Omental fat pad (tissue), 4 donors: ENCODE data around the gene OSBP2. TPM values are rescaled to one million over a fixed set of nuclear protein-coding genes. Genes with fewer than 3 reads are reported as not detected.
A peak's percentile ranks its signal among the peaks of the same experiment; 100 is the strongest.

Experiments
- ATAC-seq: fragments of 150-250 bp; one replicate; pipeline ENCODE4 v1.9.1; 2016; ENCODE audit warnings: mild to moderate bottlenecking, moderate library complexity; ENCODE audit not compliant: low FRiP score
- DNase-seq: peaks from one replicate; pipeline ENCODE4 v3.0.0-alpha.2; 2019; ENCODE audit warnings: low spot score
- total RNA-seq, 4 donors: library from RNA; depleted of rRNA; stranded (reverse); fragments of >200 nt; gene quantifications; one replicate each; pipeline ENCODE4 v1.1.0, GENCODE V29; 2016
- TF ChIP-seq, protein P1 (sequence below), 3 donors: fragments of 450-650 bp; IDR thresholded peaks; one replicate each; pipeline ENCODE4 v1.5.1; 2016 to 2017; ENCODE audit warnings: antibody characterized with exemption in 3 of 3, mild to moderate bottlenecking in 3 of 3, moderate library complexity in 2 of 3

OSBP2 gene
- total RNA-seq, 4 donors from 2014 or later = 1.3 to 7.4 (median 4.4) TPM

DNA sequence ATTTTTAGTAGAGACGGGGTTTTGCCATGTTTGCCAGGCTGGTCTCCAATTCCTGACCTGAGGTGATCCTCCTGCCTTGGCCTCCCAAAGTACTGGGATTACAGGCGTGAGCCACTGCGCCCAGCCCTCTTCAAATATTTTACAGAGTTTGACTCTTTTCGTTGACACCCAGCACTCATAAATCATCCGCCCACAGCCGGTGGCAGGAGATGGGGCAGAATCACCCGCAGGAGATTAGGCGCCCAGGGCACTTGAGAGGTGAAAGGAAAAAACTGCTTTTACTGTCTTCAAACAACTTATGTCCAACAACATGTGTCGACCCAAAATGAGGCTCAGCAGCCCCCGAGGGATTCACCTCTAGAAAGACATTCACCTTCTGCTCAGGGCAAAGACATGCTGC lies 56.9 kb downstream of the OSBP2 start:
- TF ChIP-seq, protein P1, sequence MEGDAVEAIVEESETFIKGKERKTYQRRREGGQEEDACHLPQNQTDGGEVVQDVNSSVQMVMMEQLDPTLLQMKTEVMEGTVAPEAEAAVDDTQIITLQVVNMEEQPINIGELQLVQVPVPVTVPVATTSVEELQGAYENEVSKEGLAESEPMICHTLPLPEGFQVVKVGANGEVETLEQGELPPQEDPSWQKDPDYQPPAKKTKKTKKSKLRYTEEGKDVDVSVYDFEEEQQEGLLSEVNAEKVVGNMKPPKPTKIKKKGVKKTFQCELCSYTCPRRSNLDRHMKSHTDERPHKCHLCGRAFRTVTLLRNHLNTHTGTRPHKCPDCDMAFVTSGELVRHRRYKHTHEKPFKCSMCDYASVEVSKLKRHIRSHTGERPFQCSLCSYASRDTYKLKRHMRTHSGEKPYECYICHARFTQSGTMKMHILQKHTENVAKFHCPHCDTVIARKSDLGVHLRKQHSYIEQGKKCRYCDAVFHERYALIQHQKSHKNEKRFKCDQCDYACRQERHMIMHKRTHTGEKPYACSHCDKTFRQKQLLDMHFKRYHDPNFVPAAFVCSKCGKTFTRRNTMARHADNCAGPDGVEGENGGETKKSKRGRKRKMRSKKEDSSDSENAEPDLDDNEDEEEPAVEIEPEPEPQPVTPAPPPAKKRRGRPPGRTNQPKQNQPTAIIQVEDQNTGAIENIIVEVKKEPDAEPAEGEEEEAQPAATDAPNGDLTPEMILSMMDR (IDR thresholded peaks at IDR 0.05) = no peak
- no peak for ATAC-seq
- no peak for DNase-seq

DNA sequence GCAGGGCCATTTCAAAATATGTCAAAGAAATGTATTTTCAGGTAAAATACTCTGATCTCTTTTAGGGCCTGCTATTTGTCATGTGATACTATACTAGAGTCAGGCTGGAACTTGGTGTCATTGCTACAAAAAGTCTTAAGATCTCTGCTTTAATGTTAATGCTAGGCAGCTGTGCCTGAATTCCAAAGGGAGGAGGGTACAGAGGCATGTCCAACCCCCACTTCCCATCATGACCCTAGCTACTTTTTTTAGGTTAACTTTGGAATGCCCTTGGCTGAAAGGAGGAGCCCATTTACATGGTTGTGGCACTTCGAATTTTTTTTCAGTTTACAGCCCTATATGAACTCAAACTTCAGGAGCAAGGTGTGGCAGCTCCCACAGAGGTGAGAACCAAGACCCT lies 58.1 kb downstream of the OSBP2 start:
- DNase-seq (no peak), ATAC-seq (no peak)
- TF ChIP-seq, protein P1 (IDR thresholded peaks at IDR 0.05) = no peak

DNA sequence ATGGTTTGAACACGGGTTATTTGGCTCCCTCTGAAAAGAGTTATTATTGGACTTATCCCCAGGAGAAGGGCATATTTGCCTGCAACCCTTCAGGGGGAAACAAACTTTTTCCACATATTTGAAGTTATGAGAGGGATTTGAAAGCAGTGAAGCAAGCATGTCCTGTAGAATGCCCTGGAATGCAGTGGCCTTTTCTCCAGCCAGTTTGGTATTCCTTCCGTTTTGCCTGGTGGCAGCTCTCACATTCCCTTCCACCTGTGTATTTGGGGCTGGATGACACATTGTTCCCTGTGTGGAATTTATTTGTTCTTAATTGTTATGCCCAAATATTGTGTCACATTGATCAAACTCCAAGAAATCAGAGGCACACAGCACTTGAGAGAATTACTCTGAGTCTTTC lies 59.0 kb downstream of the OSBP2 start:
- TF ChIP-seq, protein P1 (IDR thresholded peaks at IDR 0.05) = no peak
- no peak for ATAC-seq
- no peak for DNase-seq

DNA sequence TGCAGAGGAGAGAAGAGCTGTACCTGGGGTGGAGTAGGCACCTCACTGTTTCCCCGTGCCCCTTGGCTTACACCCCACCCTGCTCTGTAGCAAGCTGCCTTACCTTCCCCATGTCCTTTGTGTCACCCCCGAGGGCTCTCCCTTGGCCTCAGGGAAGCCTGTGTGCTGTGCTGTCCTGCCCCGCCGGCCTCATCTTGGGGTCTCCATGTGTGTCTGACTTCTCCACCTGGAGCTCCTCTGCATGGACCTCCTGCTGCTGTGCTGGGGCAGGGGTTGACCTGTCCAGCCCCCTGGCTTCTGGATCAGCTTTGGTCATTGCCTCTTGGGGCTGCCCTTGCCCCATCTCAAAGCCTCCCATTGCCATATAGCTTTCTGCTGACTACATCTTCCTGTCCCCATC lies 59.8 kb downstream of the OSBP2 start:
- ATAC-seq = no peak
- TF ChIP-seq, protein P1 (IDR thresholded peaks at IDR 0.05) = no peak
- DNase-seq = no peak

DNA sequence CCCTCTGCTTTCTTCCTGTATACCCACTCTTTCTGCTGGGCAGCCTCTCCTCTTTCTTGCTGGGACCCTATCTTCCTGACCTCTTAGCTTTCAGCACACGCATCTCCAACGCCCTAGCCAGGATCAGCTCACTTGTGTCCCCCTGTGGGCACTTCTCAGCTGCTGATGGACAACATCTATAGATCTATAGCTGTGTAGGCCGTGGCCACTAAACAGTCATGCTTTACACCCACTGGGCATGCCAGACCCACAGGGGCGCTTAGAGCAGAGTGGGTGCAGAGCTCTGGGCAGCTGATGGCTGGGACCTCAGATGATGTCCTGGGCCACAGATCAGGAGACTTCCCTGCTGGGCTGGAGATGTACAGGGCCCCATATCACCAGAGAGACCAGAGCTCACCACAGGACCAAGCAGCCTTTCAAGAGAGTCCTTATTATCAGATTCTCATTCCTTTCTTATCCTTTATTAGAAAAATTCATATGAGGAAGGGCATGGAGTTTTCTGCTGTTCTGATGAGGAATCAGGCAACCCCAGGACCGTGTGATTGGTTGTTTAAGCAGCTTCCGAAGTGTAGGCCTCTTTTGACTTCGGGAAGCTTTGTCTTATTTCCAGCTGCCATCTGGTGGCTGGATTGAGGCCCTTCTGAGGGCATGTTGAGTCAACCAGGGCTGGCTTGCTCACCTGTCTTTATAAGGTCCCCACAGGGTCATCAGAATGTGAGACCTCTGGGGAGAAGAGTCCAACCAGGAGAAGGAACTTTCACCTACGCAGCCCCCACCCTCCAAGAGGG lies 60.5 kb downstream of the OSBP2 start:
- DNase-seq (peak; percentile 34), ATAC-seq (peak; percentile 55)
- TF ChIP-seq, protein P1 (IDR thresholded peaks at IDR 0.05) = no peak

DNA sequence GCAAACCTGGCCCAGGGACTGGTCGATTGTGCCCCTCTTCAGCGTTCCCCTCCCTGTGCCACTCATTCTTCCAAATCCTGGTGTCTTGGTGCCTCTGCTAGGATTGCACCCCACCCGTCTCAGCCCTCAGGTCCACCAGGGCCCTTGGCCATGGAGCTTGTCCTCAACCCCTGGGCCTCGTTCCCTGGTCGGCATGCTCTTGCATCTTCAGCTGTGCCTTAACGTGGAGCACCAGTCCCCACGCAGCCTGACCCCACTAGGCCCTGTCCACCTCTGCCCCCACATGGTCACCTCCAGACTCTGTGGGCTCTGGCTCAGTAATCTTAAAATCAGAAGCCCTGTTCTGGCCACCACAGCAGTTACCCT lies 61.1 kb downstream of the OSBP2 start:
- ATAC-seq = no peak
- TF ChIP-seq, protein P1 (IDR thresholded peaks at IDR 0.05) = no peak
- DNase-seq = no peak
